ENCODE results near the gene CYP17A1. TPM values are rescaled to one million over a fixed set of nuclear protein-coding genes. Genes with fewer than 3 reads are reported as not detected.
"Not testable (repeated sequence)": the region's sequence is repeated elsewhere in the genome, so short reads cannot be mapped to it uniquely, and the experiment has no call there.

The CYP17A1 gene
- total and polyA plus RNA-seq, 5 donors, result 0.11 TPM; not detected in 4

DNA sequence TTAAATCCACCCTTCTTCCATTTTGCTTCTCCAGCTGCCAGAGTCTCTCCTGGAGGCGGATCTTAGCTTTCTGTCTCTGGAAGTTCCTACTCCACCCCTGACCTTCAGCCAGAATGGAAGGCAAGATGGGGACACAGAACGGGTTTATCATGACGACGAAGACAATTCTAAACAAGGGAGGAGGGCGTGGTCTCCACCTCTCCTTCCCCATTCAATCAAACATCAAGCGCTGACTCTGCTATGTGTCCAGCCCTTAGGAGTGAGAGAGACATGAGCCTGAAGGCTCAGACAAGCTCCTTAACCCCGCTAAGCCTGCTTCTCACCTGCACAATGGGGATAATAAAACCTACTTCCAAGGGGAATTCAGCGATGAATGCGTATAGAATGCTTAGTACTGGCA, 3.1 kb downstream of the CYP17A1 start:
- DNase-seq, result no peak
- intact Hi-C loops (cut with DNase I), result loop anchor here in 3 of 4 donors (2.0 to 10.0 kb wide), 6 partner anchors 67 to 421 kb away; partner anchors contain the start of gene RPEL1 (in 2 of the 3)
- Histone ChIP-seq H3K9me3 (ENCODE audit: control insufficient read depth, low read length) (no peaks in the 10 kb centered on the region), H3K27me3 (ENCODE audit: control insufficient read depth, insufficient read depth) (no peaks in the 10 kb centered on the region), H3K4me1 (ENCODE audit: control insufficient read depth, insufficient read depth, low read length) (no peaks in the 10 kb centered on the region), H3K27ac (ENCODE audit: low read length) (no peak overlapping the region), H3K4me3 (ENCODE audit: low read length) (no peak overlapping the region)
- no peak for ATAC-seq
- 56% methylated on average over 9 of the region's 9 CpGs for WGBS

DNA sequence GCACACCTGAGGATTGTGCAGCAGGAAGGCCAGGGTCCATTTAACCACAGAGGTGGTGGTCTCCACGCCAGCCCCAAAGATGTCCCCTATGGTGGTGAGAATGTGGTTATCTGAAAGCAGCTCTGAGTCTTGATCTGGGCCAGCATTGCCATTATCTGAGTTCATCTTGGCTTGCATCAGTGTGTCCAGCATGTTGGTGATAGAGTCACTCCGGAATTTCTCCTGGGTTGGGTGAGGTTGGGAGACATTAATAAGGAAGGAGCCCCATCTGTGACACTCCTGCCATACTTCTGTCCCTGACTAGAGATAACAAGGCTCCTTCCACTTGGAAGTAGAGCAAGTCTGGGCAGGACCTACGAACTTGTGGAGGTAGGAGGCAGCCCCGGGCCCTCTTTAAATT, 4.2 kb downstream of the CYP17A1 start:
- Histone ChIP-seq H3K27ac (ENCODE audit: low read length) (no peak overlapping the region), H3K9me3 (ENCODE audit: control insufficient read depth, low read length) (no peaks in the 10 kb centered on the region), H3K4me1 (ENCODE audit: control insufficient read depth, insufficient read depth, low read length) (no peaks in the 10 kb centered on the region), H3K27me3 (ENCODE audit: control insufficient read depth, insufficient read depth) (no peaks in the 10 kb centered on the region), H3K4me3 (ENCODE audit: low read length) (no peak overlapping the region)
- DNase-seq, result no peak
- WGBS, result 86% methylated on average over 4 of the region's 4 CpGs
- intact Hi-C loops (cut with DNase I), result loop anchor here in 3 of 4 donors (5.0 to 10.0 kb wide), 5 partner anchors 106 to 422 kb away; partner anchors contain the start of gene RPEL1 (in 2 of the 3)
- ATAC-seq, result no peak

GRCh38 chr10:102832248-102832647, 5.0 kb downstream of the CYP17A1 start:
- no peak overlapping the region for H3K27ac ChIP-seq (ENCODE audit: low read length)
- no peaks in the 10 kb centered on the region for H3K27me3 ChIP-seq (ENCODE audit: control insufficient read depth, insufficient read depth)
- 83% methylated on average over 14 of the region's 14 CpGs for WGBS
- no peaks in the 10 kb centered on the region for H3K4me1 ChIP-seq (ENCODE audit: control insufficient read depth, insufficient read depth, low read length)
- intact Hi-C loops (cut with DNase I), result loop anchor here in 3 of 4 donors (5.0 to 10.0 kb wide), 5 partner anchors 105 to 423 kb away; partner anchors contain the start of gene RPEL1 (in 2 of the 3)
- no peaks in the 10 kb centered on the region for H3K9me3 ChIP-seq (ENCODE audit: control insufficient read depth, low read length)
- DNase-seq, result no peak
- H3K4me3 ChIP-seq (ENCODE audit: low read length), result no peak overlapping the region
- no peak for ATAC-seq

DNA sequence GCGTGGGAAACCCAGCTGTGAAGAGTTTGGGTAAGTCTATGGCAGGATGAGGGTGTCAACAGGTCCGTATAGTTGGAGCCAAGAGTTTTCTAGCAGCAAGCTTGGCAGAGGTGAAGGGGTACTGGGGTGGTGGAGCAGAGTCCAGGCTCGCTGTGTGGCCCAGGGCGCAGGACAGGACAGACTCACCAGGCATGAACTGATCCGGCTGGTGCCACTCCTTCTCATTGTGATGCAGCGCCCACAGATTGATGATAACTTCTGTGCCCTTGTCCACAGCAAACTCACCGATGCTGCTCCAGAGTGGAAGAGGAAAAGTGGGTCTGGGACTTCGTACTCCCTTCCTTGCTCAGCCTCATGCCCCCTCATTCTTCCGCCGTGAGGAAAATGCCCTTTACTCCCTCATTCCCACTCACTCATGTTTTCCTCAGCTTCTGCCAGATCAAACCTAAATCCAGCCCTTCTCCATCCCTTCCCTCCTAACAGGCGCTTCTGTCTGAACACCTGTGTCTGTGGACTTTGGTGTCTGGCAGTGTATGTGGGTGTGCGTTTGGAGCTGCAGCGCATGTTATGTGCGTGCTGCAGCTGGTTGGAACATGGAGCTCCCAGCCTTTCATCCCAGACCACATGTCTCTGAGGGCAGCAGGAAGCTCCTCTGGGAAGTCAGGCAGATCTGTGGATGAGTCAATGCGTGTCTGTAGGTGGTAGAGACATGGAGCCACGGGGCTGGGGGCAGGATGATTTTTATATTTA, 5.7 kb downstream of the CYP17A1 start:
- WGBS, result 74% methylated on average over 16 of the region's 16 CpGs
- no peaks in the 10 kb centered on the region for H3K9me3 ChIP-seq (ENCODE audit: control insufficient read depth, low read length)
- no peaks in the 10 kb centered on the region for H3K4me1 ChIP-seq (ENCODE audit: control insufficient read depth, insufficient read depth, low read length)
- no peak overlapping the region for H3K4me3 ChIP-seq (ENCODE audit: low read length)
- no peak for ATAC-seq
- intact Hi-C loops (cut with DNase I), result loop anchor here in 3 of 4 donors (5.0 to 10.0 kb wide), 5 partner anchors 104 to 423 kb away; partner anchors contain the start of gene RPEL1 (in 2 of the 3)
- no peak overlapping the region for H3K27ac ChIP-seq (ENCODE audit: low read length)
- H3K27me3 ChIP-seq (ENCODE audit: control insufficient read depth, insufficient read depth), result no peaks in the 10 kb centered on the region
- no peak for DNase-seq

- Histone ChIP-seq H3K27ac (ENCODE audit: low read length) (no peak overlapping the region), H3K27me3 (ENCODE audit: control insufficient read depth, insufficient read depth) (no peaks in the 10 kb centered on the region), H3K9me3 (ENCODE audit: control insufficient read depth, low read length) (no peaks in the 10 kb centered on the region), H3K4me3 (ENCODE audit: low read length) (no peak overlapping the region), H3K4me1 (ENCODE audit: control insufficient read depth, insufficient read depth, low read length) (no peaks in the 10 kb centered on the region)
- DNase-seq (no peak), ATAC-seq (no peak)
- intact Hi-C loops (cut with DNase I), result loop anchor here in 1 of 4 donors (5.0 kb wide), 1 partner anchor 100 kb away; no protein-coding TSS in a partner anchor
- WGBS, result 82% methylated on average over 5 of the region's 5 CpGs
Measured at GRCh38 chr10:102827597-102827975, 9.6 kb downstream of the CYP17A1 start.

- 88% methylated on average over 9 of the region's 9 CpGs for WGBS
- no peaks in the 10 kb centered on the region for H3K27me3 ChIP-seq (ENCODE audit: control insufficient read depth, insufficient read depth)
- no peaks in the 10 kb centered on the region for H3K4me1 ChIP-seq (ENCODE audit: control insufficient read depth, insufficient read depth, low read length)
- ATAC-seq (no peak), DNase-seq (no peak)
- no peak overlapping the region for H3K4me3 ChIP-seq (ENCODE audit: low read length)
- H3K9me3 ChIP-seq (ENCODE audit: control insufficient read depth, low read length), result no peaks in the 10 kb centered on the region
- intact Hi-C loops (cut with DNase I), result loop anchor here in 1 of 4 donors (5.0 kb wide), 1 partner anchor 99 kb away; no protein-coding TSS in a partner anchor
- no peak overlapping the region for H3K27ac ChIP-seq (ENCODE audit: low read length)
Measured at GRCh38 chr10:102826148-102826796, 10.9 kb downstream of the CYP17A1 start.

DNA sequence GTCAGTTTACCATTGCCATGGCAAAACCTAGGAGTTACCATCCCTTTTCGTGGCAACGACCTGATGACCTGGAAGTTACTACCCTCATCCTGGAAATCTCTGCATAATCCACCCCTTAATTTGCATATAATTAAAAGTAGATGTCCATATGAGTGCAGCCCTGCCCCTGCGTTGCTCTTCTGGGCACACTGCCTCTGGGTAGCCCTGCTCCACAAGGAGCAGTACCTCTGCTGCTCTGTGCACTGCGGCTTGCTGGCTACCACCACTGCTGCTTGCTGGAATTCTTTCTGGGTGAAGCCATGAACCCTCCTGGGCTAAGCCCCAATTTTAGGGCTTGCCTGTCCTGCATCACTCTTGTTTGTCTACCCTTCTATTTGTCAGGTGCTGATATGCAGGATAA, 12.5 kb downstream of the CYP17A1 start:
- H3K27ac ChIP-seq (ENCODE audit: low read length), result no peak overlapping the region
- H3K4me1 ChIP-seq (ENCODE audit: control insufficient read depth, insufficient read depth, low read length), result no peaks in the 10 kb centered on the region
- DNase-seq, result no peak
- WGBS, result 94% methylated on average over 4 of the region's 4 CpGs
- no peaks in the 10 kb centered on the region for H3K27me3 ChIP-seq (ENCODE audit: control insufficient read depth, insufficient read depth)
- intact Hi-C loops (cut with DNase I), result loop anchor here in 1 of 4 donors (5.0 kb wide), 1 partner anchor 97 kb away; no protein-coding TSS in a partner anchor
- no peaks in the 10 kb centered on the region for H3K9me3 ChIP-seq (ENCODE audit: control insufficient read depth, low read length)
- ATAC-seq, result no peak
- no peak overlapping the region for H3K4me3 ChIP-seq (ENCODE audit: low read length)

- ATAC-seq, result no peak
- peak in 1 of 3 donors; percentile 54 for DNase-seq
- H3K4me1 ChIP-seq (ENCODE audit: control insufficient read depth, insufficient read depth, low read length), result peaks cover 3% of the 10 kb centered on the region
- intact Hi-C loops (cut with DNase I), result no loop called here
- H3K4me3 ChIP-seq (ENCODE audit: low read length), result no peak overlapping the region
- no peaks in the 10 kb centered on the region for H3K9me3 ChIP-seq (ENCODE audit: control insufficient read depth, low read length)
- WGBS, result 92% methylated on average over 12 of the region's 12 CpGs
- no peaks in the 10 kb centered on the region for H3K27me3 ChIP-seq (ENCODE audit: control insufficient read depth, insufficient read depth)
- H3K27ac ChIP-seq (ENCODE audit: low read length), result no peak overlapping the region
Measured at GRCh38 chr10:102822222-102822621, 15.0 kb downstream of the CYP17A1 start.

DNA sequence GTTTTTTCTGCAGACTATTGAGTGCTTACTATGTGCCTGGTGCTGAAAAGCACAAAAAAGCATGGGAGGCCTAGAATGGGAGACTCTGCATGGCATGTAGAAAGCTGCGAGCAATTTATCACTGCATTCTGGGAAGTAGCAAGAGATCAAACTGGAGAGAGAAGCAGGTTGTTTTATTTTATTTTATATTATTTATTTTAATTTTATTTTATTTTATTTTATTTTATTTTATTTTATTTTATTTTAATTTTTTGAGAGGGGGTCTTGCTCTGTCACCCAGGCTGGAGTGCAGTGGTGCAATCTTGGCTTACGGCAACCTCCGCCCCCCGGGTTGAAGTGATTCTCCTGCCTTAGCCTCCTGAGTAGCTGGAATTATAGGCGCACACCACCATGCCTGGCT, 17.2 kb downstream of the CYP17A1 start:
- intact Hi-C loops (cut with DNase I); ATAC-seq; H3K27me3 ChIP-seq (ENCODE audit: control insufficient read depth, insufficient read depth); H3K27ac ChIP-seq (ENCODE audit: low read length); H3K4me3 ChIP-seq (ENCODE audit: low read length); H3K9me3 ChIP-seq (ENCODE audit: control insufficient read depth, low read length): not testable (repeated sequence)
- H3K4me1 ChIP-seq (ENCODE audit: control insufficient read depth, insufficient read depth, low read length), result peaks cover 16% of the 10 kb centered on the region
- WGBS, result 98% methylated on average over 5 of the region's 5 CpGs
- DNase-seq, result peak in 1 of 3 donors; percentile 12

DNA sequence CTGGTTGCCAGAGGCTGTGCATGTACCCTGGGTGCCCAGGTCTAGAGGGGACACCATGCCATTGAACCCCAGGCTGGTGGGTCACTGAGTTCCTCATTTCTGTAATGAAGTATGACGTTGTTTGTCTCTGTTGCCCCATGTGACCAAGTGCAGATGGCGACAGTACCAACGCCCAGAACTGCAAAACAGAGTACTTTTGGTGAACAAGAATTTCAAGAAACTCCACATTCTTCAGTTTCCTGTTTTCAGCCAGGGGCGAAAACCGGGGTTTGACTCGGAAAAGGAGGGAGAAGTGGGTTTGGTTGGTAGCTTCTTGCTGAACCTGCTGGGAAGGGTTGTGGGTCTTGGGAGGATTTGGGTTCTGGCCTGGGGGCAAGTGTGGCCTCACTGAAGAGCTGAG, 18.2 kb downstream of the CYP17A1 start:
- no peaks in the 10 kb centered on the region for H3K9me3 ChIP-seq (ENCODE audit: control insufficient read depth, low read length)
- DNase-seq, result peak in 2 of 3 donors; percentile 57 to 62

GRCh38 chr10:102817175-102817574, 20.0 kb downstream of the CYP17A1 start:
- WGBS, result 97% methylated on average over 4 of the region's 4 CpGs
- ATAC-seq (no peak), DNase-seq (no peak)
- Histone ChIP-seq H3K27ac (ENCODE audit: low read length) (peak overlapping the region; percentile 20), H3K27me3 (ENCODE audit: control insufficient read depth, insufficient read depth) (no peaks in the 10 kb centered on the region), H3K9me3 (ENCODE audit: control insufficient read depth, low read length) (no peaks in the 10 kb centered on the region), H3K4me3 (ENCODE audit: low read length) (no peak overlapping the region), H3K4me1 (ENCODE audit: control insufficient read depth, insufficient read depth, low read length) (peaks cover 26% of the 10 kb centered on the region)
- intact Hi-C loops (cut with DNase I), result loop anchor here in 1 of 4 donors (10.0 kb wide), 1 partner anchor 72 kb away; the partner anchor contains the start of gene WBP1L

More for the DNA sequence above, 18.2 kb downstream of the CYP17A1 start:
- no peaks in the 10 kb centered on the region for H3K27me3 ChIP-seq (ENCODE audit: control insufficient read depth, insufficient read depth)
- no peak overlapping the region for H3K27ac ChIP-seq (ENCODE audit: low read length)
- H3K4me3 ChIP-seq (ENCODE audit: low read length), result no peak overlapping the region
- H3K4me1 ChIP-seq (ENCODE audit: control insufficient read depth, insufficient read depth, low read length), result peaks cover 21% of the 10 kb centered on the region
- no peak for ATAC-seq
- 75% methylated on average over 6 of the region's 6 CpGs for WGBS
- intact Hi-C loops (cut with DNase I), result loop anchor here in 1 of 4 donors (10.0 kb wide), 1 partner anchor 74 kb away; the partner anchor contains the start of gene WBP1L

Data from right cardiac atrium (tissue), 5 donors.